Neural progenitor cell (in vitro differentiated cells): ENCODE results near the gene TRIM66. TPM values are rescaled to one million over a fixed set of nuclear protein-coding genes. Genes with fewer than 3 reads are reported as not detected.

Experiments
- DNase-seq: peaks from one replicate; pipeline ENCODE4 v3.0.0-alpha.2; 2016; ENCODE audit warnings: low spot score
- H2AFZ ChIP-seq: fragments of 200-600 bp; sonication (generic); replicated peaks from 2 replicates; pipeline ENCODE4 v1.6.1; 2016; ENCODE audit warnings: antibody characterized with exemption
- H3F3A ChIP-seq: fragments of 200-600 bp; sonication (generic); 2 replicates; pipeline ENCODE4 v1.6.1; 2016; ENCODE audit warnings: antibody characterized with exemption, low read depth
- H3K27ac ChIP-seq: fragments of 200-600 bp; sonication (generic); 2 replicates; pipeline ENCODE4 v1.5.1; 2016; ENCODE audit warnings: mild to moderate bottlenecking
- H3K27me3 ChIP-seq: fragments of 200-600 bp; sonication (generic); 2 replicates; pipeline ENCODE4 v1.6.1; 2016; ENCODE audit warnings: mild to moderate bottlenecking, moderate library complexity
- H3K36me3 ChIP-seq: fragments of 200-600 bp; sonication (generic); 2 replicates; pipeline ENCODE4 v1.5.1; 2016
- H3K4me1 ChIP-seq: fragments of 200-600 bp; sonication (generic); 2 replicates; pipeline ENCODE4 v1.6.1; 2016; ENCODE audit warnings: mixed run types
- H3K4me2 ChIP-seq: fragments of 200-600 bp; sonication (generic); 2 replicates; pipeline ENCODE4 v1.6.1; 2016
- H3K4me3 ChIP-seq: fragments of 200-600 bp; sonication (generic); 2 replicates; pipeline ENCODE4 v1.5.1; 2016
- H3K79me2 ChIP-seq: fragments of 200-600 bp; sonication (generic); 2 replicates; pipeline ENCODE4 v1.6.1; 2016; ENCODE audit warnings: low read depth
- H3K9ac ChIP-seq: fragments of 200-600 bp; sonication (generic); 2 replicates; pipeline ENCODE4 v1.6.1; 2016
- H3K9me3 ChIP-seq: fragments of 200-600 bp; sonication (generic); 2 replicates; pipeline ENCODE4 v1.5.1; 2016; ENCODE audit warnings: low read depth
- H4K20me1 ChIP-seq: fragments of 200-600 bp; sonication (generic); 2 replicates; pipeline ENCODE4 v1.6.1; 2016; ENCODE audit warnings: low read depth
- H3K27ac Mint-ChIP-seq: 3 replicates; pipeline ENCODE4 v1.8.0; 2021; ENCODE audit warnings: mixed read lengths
- H3K27me3 Mint-ChIP-seq: 2 replicates; pipeline ENCODE4 v1.8.0; 2022; ENCODE audit warnings: low read depth, mild to moderate bottlenecking, inconsistent platforms, moderate library complexity, mixed read lengths; ENCODE audit not compliant: insufficient read depth
- H3K36me3 Mint-ChIP-seq: 3 replicates; pipeline ENCODE4 v1.8.0; 2021; ENCODE audit warnings: mixed read lengths
- H3K4me1 Mint-ChIP-seq: 3 replicates; pipeline ENCODE4 v1.8.0; 2021; ENCODE audit warnings: mixed read lengths
- H3K4me3 Mint-ChIP-seq: 3 replicates; pipeline ENCODE4 v1.8.0; 2021; ENCODE audit warnings: mild to moderate bottlenecking, moderate library complexity, mixed read lengths
- H3K9me3 Mint-ChIP-seq: 3 replicates; pipeline ENCODE4 v1.8.0; 2020; ENCODE audit warnings: mixed read lengths
- CTCF ChIP-seq: fragments of 200-600 bp; sonication (generic); IDR thresholded peaks from 2 replicates; pipeline ENCODE4 v1.5.1; 2017; ENCODE audit warnings: antibody characterized with exemption, mild to moderate bottlenecking
- EZH2 ChIP-seq: fragments of 200-600 bp; sonication (generic); IDR thresholded peaks from 2 replicates; pipeline ENCODE4 v1.6.1; 2017; ENCODE audit warnings: antibody characterized with exemption, mild to moderate bottlenecking, moderate library complexity
- EZH2phosphoT487 ChIP-seq: fragments of 200-600 bp; sonication (generic); IDR thresholded peaks from 2 replicates; pipeline ENCODE4 v1.6.1; 2017; ENCODE audit warnings: antibody characterized with exemption
- small RNA-seq: library from RNA; depleted of rRNA; stranded (forward); fragments of <200 nt; gene quantifications from one replicate; pipeline ENCODE3, GENCODE V24; 2015
- total RNA-seq: library from RNA; depleted of rRNA; stranded (reverse); fragments of >200 nt; gene quantifications from 2 replicates; pipeline ENCODE4 v1.2.3, GENCODE V29; 2015; ENCODE audit warnings: low replicate concordance

The TRIM66 gene
- total RNA-seq, 1 donor from 2014 or later: 0.95 TPM

- peaks cover 7% of the 10 kb centered on the region for H3F3A ChIP-seq
- no peak for DNase-seq
These were observed 114.8 kb downstream of the TRIM66 start for GRCh38 chr11:8567602-8568198.

GRCh38 chr11:8566613-8567210, 115.8 kb downstream of the TRIM66 start:
- Histone ChIP-seq H3K4me3 (no peak overlapping the region), H3F3A (no peaks in the 10 kb centered on the region), H3K36me3 (no peaks in the 10 kb centered on the region), H3K27me3 (no peaks in the 10 kb centered on the region), H3K9me3 (no peaks in the 10 kb centered on the region), H3K27ac (no peak overlapping the region), H2AFZ (no peak overlapping the region), H3K4me2 (no peak overlapping the region), H3K9ac (no peak overlapping the region), H4K20me1 (no peaks in the 10 kb centered on the region), H3K79me2 (peaks cover 12% of the 10 kb centered on the region), H3K4me1 (no peaks in the 10 kb centered on the region)
- DNase-seq: peak; percentile 54
- no peak overlapping the region for H3K27ac Mint-ChIP-seq
- H3K4me3 Mint-ChIP-seq: no peak overlapping the region
- peaks cover 4% of the 10 kb centered on the region for H3K4me1 Mint-ChIP-seq
- TF ChIP-seq EZH2 (no peak), CTCF (peak; percentile 83)
- peaks cover 7% of the 10 kb centered on the region for H3K9me3 Mint-ChIP-seq
- H3K36me3 Mint-ChIP-seq: peaks cover 3% of the 10 kb centered on the region
- no peaks in the 10 kb centered on the region for H3K27me3 Mint-ChIP-seq

More at GRCh38 chr11:8567602-8568198, 114.8 kb downstream of the TRIM66 start:
- no peak overlapping the region for H3K27ac Mint-ChIP-seq
- Histone ChIP-seq H4K20me1 (no peaks in the 10 kb centered on the region), H3K27ac (no peak overlapping the region), H3K27me3 (no peaks in the 10 kb centered on the region), H3K4me3 (no peak overlapping the region), H3K4me1 (no peaks in the 10 kb centered on the region), H3K9me3 (no peaks in the 10 kb centered on the region), H3K79me2 (peaks cover 17% of the 10 kb centered on the region), H2AFZ (no peak overlapping the region), H3K9ac (no peak overlapping the region), H3K36me3 (no peaks in the 10 kb centered on the region), H3K4me2 (no peak overlapping the region)
- no peak overlapping the region for H3K4me3 Mint-ChIP-seq
- no peaks in the 10 kb centered on the region for H3K36me3 Mint-ChIP-seq
- H3K9me3 Mint-ChIP-seq: no peaks in the 10 kb centered on the region
- no peak for TF ChIP-seq CTCF
- no peak for TF ChIP-seq EZH2
- TF ChIP-seq EZH2phosphoT487: no peak
- H3K4me1 Mint-ChIP-seq: peaks cover 4% of the 10 kb centered on the region
- no peaks in the 10 kb centered on the region for H3K27me3 Mint-ChIP-seq

DNA sequence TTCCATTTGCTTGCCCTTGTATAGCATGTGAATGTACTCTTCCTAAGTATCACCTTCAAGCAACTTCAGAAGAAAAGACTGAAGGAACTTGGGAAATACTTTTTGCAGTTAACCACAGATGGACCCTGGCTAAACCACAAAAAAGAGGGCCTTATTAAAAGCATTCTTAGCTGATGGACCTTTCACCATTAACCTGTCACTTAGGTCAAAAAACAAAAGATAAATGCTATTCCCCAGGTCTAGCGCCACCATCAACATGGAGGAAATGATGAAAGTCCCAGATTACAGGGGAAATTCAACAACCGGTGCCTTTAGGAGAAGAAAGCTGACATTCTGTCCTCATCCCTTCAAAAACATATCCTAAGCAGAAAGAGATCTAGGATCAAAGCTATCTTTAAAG, 117.9 kb downstream of the TRIM66 start:
- Histone ChIP-seq H2AFZ (no peak overlapping the region), H3K36me3 (no peaks in the 10 kb centered on the region), H3K79me2 (peaks cover 10% of the 10 kb centered on the region), H3K27me3 (no peaks in the 10 kb centered on the region), H3F3A (no peaks in the 10 kb centered on the region), H3K27ac (no peak overlapping the region), H3K4me1 (no peaks in the 10 kb centered on the region), H3K9ac (no peak overlapping the region), H3K4me3 (no peak overlapping the region), H3K4me2 (no peak overlapping the region), H3K9me3 (no peaks in the 10 kb centered on the region), H4K20me1 (no peaks in the 10 kb centered on the region)
- TF ChIP-seq EZH2phosphoT487 (no peak), EZH2 (no peak), CTCF (no peak)
- Mint-ChIP-seq H3K4me3 (no peak overlapping the region), H3K36me3 (peaks cover 3% of the 10 kb centered on the region), H3K9me3 (peaks cover 10% of the 10 kb centered on the region), H3K27me3 (no peaks in the 10 kb centered on the region), H3K4me1 (peaks cover 4% of the 10 kb centered on the region), H3K27ac (no peak overlapping the region)
- DNase-seq: no peak

Small RNA genes lying within 50 kb of the gene (small RNA-seq; reads per million reads assigned to genes)
- gene SNORA3A (not detected), gene SNORA3B (0.70 reads per million, percentile 69 among the genes with 10 or more reads in this experiment)

Other genes with a start within 250 kb of the TRIM66 start
- gene STK33, start 88.4 kb downstream of the TRIM66 start, total RNA-seq: 40.7 and 56.5 TPM in 2 replicates
- 1,116 and 1,250 TPM in 2 replicates for gene RPL27A, start 127 bp upstream of the TRIM66 start, total RNA-seq
- gene AKIP1, start 228.5 kb upstream of the TRIM66 start, total RNA-seq: 45.6 and 53.7 TPM in 2 replicates